OCI-M2 (cell line): ENCODE results near the gene UQCRH.

Source experiments
- DNase-seq: peaks from one replicate; lab custom pipeline; 2025; ENCODE audit not compliant: unreplicated experiment; lab: John Stamatoyannopoulos, UW

The UQCRH gene

DNA sequence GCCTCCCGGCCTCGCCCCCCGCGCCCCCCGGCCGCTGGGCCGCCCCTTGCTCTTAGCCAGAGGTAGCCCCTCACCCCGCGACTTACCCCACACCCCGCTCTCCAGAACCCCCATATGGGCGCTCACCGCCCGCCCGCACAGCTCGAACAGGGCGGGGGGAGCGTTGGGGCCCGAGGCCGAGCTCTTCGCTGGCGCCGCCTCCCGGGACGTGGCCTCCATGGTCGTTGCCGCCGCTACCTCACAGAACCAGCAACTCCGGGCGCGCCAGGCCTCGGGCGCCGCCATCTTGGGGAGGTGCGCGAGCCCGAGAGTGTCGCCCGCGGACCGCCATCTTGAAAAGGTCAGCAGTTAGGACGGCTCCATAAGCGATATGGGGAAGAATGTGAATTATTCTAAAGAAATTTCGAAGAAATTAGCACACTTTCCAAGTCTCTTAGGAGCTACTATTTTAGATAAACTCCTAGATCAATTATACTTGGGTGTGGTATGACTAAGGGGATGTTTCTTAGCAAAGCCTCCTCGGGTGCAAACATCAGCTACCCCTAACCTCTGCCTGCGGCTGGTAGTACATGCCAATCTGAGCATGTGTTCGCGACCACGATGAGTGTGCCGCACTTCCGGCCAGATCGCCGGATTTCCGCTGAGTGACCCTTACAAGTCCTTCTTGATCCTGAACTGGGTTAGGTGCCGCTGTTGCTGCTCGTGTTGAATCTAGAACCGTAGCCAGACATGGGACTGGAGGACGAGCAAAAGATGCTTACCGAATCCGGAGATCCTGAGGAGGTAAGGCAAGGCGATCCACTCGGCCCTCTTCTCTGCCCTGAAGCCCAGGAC is at the start of gene UQCRH, which contains the start of gene LRRC41:
Gene UQCRH, plus strand, starts transcription at position 661 of the 834 bp plus-strand sequence. Its CDS starts 69 bp downstream, at position 730.
Gene LRRC41, minus strand, starts transcription at position 579 of the 834 bp plus-strand sequence. Its CDS starts 294 bp downstream, at position 285.
- peak; percentile 73 for DNase-seq

DNA sequence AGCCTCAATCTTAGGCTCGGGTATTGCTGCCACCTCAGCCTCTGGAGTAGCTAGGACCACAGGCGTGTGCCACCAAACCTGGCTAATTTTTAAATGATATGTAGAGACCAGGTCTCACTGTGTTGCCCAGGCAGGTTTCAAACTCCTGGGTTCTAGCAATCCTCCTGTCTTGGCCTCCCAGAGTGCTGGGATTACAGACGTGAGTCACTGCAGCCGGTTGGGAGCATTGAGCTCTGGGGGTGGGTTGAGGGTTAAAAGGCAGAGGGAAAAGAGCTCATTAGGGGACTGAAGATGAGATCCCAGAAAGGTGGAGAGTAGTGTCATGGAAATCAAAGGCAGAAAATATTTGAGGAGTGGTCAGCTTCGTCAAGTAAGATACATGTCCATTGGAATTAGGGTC is 48.8 kb upstream of the UQCRH start:
- no peak for DNase-seq

DNA sequence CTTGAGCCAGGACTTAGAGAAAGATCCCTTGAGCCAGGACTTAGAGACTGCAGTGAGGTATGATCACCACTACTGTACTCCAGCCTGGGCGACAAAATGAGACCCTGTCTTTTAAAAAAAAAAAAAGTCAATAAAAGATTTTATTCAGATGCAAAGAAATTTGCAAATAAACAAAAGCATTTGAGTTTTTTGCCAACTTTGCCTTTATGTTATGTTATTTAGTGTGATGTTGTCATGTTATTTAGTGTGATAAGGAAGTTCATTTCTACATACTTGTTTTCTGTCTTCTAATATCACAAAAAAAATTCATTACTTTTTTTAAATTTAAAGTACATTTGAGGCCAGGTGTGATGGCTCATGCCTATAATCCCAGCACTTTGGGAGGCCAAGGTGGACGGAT is 47.0 kb upstream of the UQCRH start:
- DNase-seq: no peak

DNA sequence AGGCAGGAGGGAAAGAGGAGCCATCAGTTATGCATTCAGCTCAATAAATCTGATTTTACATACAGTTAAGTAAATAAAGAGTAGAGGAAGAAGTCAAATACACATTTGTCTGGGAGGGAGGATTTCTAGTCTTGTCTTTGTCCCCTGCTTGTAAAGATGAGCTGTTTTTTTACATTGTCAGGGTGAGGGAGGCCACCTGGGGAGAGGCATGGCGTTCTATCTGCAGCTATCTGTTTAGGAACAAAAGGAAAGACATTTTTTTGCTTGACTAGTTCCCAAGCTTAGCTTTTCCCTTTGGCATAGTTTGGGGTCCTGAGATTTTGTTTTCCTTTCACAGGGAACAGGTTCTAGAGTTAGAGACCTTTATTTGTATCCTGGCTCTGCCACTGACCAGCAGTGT is 41.0 kb upstream of the UQCRH start:
- no peak for DNase-seq

DNA sequence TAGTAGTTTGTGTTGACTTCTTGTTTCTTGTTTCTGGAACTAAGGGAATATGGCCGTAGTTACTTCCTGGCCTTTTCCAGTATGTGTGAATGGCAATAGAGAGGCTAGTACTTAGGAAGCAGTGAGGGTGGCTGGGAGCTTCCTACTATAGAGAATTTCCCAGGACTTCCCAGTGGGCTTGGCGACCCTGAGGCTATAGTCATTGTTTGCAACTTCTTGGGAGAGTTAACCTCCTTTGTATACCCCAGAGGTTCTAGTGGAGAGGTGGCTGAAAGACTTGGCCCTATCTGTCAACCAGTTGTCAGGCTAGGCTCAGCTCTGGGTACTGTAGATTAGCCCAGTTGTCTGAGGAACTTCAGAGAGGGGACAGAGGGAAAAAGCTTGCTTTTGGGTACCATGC is 40.4 kb upstream of the UQCRH start:
- DNase-seq: no peak

DNA sequence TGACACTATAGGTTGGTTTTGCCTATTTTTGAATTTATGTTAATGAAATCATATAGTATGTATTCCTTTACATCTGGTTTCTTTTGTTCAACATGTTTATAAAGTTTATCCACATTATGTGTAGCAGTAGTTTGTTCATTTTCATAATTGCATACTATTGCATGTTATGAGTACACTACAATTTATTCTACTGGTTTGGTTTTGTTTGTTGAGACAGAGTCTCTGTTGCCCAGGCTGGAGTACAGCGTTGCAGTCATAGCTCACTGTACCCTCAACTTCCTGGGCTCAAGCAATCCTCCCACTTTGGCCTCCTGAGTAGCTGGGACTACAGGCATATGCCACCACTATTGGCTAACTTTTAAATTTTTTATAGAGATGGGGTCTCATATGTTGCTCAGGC is 34.9 kb upstream of the UQCRH start:
- no peak for DNase-seq

DNA sequence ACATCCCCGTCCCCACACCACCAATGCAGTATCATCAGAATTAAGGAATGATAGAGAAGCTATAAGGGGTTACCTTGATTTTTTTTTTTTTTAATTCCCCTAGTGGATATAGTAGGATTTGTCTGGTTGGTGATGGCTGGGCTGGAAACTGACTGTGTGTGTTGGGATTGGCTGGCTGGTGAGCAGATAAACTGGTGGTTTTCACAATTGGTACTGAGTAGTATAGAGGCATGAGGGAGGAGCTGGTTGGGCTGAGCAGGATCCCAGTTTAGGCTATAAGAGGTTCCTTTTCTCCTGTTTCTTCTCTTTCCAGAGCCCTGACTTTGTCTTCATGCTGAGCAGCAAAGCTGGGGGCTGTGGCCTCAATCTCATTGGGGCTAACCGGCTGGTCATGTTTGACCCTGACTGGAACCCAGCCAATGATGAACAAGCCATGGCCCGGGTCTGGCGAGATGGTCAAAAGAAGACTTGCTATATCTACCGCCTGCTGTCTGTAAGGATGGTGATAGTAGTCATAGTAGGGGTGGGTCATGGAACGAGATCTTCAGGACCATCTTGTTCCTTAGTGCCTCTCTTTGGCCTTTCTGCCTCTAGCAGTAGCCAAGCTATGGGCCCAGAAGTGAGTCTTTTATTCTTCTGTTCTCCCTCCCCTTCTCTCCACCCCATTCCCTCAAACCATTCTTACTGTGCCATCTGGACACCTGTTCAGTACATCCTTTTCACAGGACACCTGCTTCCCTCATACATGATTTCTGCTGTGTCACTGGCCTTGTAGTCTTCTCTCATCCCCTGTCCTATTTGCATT is 29.1 kb upstream of the UQCRH start:
- no peak for DNase-seq

DNA sequence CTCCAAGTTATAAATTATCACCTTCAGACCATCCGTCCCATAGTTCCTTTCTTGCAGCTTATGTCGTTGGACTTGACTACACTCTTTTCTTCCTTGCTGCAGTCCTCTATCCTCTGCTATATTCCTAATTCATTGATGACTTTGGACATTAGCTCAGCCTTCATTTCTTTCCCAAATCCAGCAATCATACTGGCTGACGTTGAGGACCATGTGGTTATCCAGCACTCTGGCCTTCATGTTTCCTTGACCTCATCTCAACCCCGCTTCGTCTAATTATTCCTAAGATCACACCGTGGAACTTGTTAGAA is 28.5 kb upstream of the UQCRH start:
- no peak for DNase-seq

DNA sequence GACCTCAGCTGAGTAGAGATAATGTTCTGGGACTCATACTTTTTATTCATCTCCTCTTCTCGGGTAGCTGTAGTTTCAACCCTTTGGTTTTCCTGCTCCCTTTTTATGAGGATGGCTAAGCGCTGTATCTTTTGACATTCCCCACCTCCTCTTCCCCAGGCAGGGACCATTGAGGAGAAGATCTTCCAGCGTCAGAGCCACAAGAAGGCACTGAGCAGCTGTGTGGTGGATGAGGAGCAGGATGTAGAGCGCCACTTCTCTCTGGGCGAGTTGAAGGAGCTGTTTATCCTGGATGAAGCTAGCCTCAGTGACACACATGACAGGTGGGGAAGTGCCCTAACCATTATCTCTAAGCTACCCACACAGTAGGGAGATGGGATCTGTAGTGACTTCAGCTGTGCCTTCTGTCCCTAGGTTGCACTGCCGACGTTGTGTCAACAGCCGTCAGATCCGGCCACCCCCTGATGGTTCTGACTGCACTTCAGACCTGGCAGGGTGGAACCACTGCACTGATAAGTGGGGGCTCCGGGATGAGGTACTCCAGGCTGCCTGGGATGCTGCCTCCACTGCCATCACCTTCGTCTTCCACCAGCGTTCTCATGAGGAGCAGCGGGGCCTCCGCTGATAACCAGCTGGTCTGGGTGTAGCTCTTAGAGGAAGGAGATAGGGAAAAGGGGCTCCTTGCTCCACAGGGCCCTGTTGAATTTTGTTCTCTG is 25.7 kb upstream of the UQCRH start:
- DNase-seq: no peak

DNA sequence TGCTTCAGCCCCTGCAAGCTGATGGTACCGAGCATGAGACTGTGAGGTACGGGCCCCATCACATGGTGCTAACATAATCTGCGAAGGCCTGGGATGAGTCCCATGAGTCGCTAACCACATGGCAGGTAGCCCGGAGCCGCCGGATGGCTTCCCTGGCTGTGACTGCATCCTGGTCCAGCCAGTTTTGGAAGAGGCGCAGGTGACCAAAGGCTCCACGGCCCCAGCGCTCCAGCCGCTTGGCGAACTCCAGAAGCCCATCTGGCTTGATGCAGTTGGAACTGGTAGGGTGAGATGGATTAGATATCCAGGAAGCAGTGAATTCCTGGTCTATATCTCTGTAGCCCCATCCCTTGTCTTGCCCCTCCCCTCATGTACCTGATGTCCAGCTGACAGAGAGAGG is 24.7 kb upstream of the UQCRH start:
- DNase-seq: no peak

DNA sequence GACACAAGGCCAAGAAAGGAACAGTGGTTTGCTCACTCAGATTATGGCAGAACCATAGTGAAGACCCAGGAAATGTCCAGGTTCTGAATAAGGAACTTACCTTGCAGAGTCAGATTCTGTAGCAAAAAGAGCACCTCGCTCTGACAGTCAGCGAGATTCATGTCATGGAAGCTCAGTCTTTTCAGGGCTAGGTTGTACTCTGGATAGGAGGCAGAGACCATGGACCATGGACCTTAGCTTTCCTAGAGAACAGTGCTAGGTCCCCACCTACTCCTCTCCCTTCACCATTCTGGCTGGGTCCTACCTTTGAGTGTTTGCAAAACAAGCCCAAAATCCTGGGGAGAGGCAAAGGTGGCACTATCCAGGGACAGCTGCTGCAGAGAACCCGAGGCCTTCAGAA is 23.4 kb upstream of the UQCRH start:
- DNase-seq: no peak

DNA sequence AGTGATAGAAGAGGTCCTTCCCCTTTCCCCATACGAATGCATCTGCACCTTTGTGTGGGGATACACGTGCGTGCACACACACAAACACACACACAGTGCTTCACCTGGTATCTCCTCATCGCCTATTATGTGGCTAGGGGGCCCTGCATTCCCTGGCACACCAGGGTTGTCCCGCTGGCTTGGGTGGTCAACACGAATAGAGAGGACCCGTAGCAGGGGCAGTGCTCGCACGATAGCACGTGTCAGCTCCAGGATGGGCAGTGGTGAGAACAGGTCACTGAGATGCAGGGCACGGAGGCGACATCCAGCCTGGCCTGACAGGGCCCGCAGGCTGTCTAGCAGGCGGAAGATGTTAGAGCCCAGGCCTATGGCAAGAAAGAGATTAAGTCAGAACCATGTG is 22.5 kb upstream of the UQCRH start:
- DNase-seq: no peak

DNA sequence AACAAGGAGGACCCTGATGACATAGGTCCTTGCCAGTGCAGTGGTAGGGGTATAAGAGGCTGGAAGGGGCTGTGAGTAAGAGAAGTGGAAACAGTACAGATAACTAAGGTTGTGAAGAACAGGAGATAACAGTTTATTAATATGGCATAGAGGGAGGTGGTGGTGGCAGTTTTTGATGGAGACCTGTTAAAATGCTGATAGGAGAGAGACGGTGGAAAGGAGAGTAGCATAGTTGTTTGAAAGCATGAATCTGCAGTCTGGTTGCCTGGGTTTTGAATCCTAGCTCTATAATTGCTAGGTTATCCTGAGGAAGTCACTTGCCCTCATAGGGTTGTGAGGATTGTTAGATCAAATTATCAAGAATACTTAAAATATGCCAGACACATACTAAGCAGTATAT is 19.4 kb upstream of the UQCRH start:
- no peak for DNase-seq

DNA sequence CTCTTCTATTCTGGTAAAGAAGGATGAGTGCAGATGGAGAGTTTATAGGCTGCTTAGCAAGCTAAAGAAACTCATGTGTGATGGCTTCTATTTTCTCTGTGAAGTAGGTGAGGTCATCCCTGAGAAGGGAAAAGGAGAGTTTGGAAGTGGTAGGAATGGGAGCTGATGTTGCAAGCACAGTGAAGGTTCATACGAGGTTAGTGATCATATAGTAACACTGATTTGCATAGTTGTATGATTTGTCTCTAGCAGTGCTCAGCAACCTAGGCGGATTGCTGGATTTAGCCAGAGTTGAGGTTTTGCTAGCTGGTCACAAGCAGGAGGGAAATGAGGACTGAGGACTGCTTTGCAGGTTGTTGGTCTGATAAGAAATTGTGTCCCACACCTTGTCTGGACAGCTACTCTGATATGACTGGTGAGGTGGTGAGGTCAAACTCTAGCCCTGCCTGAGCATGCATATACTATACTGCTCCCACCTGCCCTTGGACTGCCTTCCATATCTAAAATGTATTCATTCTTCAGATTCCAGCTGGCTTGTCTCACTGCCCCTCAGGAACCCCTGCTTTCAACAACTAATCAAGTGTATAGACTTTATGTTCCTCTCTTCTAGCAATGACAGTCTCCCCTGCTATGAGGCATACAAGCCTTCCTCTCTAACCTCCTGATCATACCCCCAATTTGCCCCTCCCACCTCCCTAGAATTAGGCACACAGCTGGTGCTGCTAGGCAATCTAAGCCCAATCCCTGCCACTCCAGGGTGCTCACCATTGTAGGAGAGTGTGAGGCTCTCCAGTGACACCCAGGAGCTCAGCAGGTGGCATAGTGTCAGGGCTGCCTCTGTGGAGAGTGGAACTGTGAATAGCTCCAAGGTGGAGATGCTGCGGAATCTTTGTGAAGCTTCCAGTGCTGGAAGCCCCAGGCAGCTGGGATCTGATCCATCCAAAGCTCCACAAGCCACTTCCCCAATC is 18.6 kb upstream of the UQCRH start:
- no peak for DNase-seq

DNA sequence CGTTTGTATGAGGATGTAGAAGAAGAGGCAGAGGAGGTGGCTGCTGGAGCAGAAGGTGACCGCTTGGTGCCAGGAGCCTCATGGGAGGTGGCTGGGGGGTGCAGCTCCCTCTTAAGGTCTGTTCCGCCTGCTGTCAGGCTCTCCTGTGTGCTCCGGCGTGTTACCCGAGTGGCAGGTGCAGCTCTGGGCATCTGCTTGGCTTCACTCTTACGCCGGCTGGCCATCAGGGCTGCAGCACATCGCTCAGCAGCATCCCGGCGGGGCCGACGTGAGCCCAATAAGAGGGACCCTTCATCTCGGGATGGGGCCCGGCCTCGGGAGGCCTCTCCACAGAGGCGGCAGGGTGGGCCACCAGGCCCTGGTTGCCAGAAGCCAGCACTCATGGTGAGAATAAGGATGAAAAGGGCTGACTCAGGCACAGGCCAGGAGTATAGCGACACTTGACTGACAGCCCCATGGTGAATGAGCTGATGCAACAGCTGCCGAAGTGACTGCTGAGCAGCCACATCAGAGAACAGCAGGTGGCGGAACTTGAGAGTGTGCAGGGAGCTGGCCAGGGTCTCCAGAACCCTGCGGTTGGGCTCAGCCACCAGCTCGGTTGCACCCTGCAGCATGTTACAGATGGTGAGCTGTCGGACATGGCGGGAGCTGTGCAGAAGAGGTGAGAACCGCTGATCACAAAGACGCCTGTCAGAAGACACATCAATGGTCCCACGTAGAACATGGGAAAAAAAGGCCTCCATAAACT is 17.6 kb upstream of the UQCRH start:
- DNase-seq: no peak

DNA sequence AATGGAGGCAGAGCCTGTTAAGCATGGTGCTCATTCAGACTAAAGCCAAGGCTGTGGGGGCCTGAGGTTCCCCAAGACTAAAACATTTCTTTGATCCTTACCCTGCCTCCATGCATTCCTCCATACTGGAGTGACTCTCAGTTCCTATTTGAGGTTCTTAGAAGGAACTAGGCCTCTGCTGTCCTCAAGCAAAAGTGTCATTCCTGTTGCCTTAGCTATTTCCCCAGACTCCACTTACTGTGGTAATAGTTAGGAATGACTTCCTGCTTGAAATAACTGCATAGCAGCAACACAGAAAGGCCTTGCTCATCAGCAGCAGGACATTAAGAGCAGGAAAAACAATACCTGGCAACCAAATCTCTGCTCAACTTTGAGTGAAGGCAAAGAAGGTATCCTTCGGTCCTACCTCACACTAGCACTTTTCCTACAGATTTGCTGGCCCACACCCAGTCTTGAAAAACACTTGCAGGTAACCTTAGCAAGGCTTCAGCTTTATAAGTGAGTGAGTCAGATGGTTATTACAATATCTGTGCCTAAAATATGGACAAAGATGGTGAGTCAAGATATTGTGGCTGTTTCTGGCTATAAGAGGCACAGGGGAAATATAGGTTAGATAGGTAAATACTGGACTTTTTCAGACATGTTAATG is 14.9 kb upstream of the UQCRH start:
- DNase-seq: no peak

DNA sequence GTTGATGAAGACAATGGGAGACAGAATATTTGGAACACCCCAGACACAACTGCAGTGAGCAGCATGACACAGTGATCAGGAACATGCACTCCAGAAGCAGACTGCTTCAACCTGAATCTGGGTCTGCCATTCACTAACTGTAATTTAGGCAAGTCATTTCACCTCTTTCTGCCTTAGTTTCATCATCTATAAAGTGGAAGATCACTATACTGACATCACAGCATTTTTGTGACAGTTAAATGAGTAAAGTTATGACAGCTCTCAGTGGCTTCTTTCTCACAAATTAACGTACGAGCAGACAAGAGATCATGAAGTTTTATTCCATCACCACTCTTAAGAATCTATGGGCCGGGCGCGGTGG is 14.4 kb upstream of the UQCRH start:
- no peak for DNase-seq

DNA sequence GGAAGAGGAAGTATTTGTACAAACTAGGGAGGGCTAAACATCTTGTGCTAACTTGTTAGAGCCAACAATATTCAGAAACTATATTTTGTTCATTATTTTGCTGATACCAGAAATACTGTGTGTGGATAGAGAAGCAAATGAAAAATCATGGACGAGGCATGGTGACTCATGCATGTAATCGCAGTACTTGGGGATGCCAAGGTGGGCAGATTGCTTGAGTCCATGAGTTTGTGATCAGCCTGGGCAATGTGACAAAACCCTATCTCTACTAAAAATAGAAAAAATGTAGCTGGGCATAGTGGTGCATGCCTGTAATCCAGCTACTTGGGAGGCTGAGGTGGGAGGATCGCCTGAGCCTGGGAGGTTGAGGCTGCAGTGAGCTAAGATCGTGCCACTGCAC is 13.5 kb upstream of the UQCRH start:
- no peak for DNase-seq

DNA sequence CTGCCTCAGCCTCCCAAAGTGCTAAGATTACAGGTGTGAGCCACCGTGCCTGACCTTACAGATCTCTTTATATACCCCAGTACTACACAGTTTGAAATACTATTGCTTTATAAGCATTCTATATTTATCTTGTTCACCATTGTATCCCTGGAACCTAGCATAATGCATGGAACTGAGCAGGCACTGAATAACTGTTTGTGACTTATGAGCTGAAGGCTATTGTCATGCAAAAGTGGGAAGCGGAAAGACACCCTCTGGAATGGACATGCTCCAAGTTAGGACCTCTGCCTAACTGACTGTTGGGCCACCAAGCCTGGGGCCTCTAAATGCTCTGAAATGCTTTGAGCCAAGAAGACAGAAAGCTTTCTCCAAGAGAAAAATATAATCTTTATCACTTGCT is 8.2 kb upstream of the UQCRH start:
- no peak for DNase-seq

DNA sequence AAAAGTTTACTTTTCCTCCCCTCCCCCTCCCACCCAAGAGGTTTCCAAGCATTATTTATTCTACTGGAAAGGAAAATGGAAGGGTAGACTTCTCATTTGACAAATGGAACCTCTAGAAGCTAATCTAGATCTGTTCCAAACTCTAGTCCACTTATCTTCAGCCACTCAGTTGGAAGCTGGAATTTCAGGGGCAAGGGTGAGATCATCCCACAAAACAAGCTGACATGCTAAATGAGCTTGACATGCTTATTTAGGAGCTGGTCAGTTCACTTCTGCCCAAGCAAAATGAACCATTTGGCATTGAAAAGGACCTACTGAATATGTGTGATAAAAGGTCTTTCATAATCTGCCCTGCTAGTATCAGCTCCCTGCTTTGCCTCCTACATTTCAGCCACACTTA is 5.1 kb upstream of the UQCRH start:
- DNase-seq: no peak
